ACC112 (cell line): ENCODE results near the gene PSD.

Experiments used
- H2AFZ ChIP-seq: fragments of 200-600 bp; sonication (generic); one replicate; pipeline ENCODE4 v1.6.0; 2017; ENCODE audit warnings: antibody characterized with exemption, low read length; ENCODE audit not compliant: unreplicated experiment
- H3K27ac ChIP-seq: fragments of 200-600 bp; sonication (generic); 2 replicates; pipeline ENCODE4 v1.5.1; 2014; ENCODE audit warnings: low read depth, mild to moderate bottlenecking, antibody characterized with exemption, low read length, moderate library complexity
- H3K27me3 ChIP-seq: fragments of 200-600 bp; sonication (generic); 2 replicates; pipeline ENCODE4 v1.6.1; 2014; ENCODE audit warnings: mild to moderate bottlenecking, antibody characterized with exemption, low read length, moderate library complexity, mixed read lengths; ENCODE audit not compliant: insufficient read depth
- H3K36me3 ChIP-seq: fragments of 200-600 bp; sonication (generic); 2 replicates; pipeline ENCODE4 v1.6.1; 2016; ENCODE audit warnings: mild to moderate bottlenecking, antibody characterized with exemption, low read length, moderate library complexity, mixed read lengths; ENCODE audit not compliant: insufficient read depth
- H3K4me1 ChIP-seq: fragments of 200-600 bp; sonication (generic); one replicate; pipeline ENCODE4 v1.6.1; 2016; ENCODE audit warnings: low read length, mixed read lengths; ENCODE audit not compliant: insufficient read depth, unreplicated experiment, control insufficient read depth
- H3K4me3 ChIP-seq: fragments of 200-600 bp; sonication (generic); 2 replicates; pipeline ENCODE4 v1.5.1; 2014; ENCODE audit warnings: mild to moderate bottlenecking, low read depth, low read length
- H3K79me2 ChIP-seq: fragments of 200-600 bp; sonication (generic); one replicate; pipeline ENCODE4 v1.6.0; 2016; ENCODE audit warnings: low read length; ENCODE audit not compliant: control insufficient read depth, unreplicated experiment, insufficient read depth

PSD gene

DNA sequence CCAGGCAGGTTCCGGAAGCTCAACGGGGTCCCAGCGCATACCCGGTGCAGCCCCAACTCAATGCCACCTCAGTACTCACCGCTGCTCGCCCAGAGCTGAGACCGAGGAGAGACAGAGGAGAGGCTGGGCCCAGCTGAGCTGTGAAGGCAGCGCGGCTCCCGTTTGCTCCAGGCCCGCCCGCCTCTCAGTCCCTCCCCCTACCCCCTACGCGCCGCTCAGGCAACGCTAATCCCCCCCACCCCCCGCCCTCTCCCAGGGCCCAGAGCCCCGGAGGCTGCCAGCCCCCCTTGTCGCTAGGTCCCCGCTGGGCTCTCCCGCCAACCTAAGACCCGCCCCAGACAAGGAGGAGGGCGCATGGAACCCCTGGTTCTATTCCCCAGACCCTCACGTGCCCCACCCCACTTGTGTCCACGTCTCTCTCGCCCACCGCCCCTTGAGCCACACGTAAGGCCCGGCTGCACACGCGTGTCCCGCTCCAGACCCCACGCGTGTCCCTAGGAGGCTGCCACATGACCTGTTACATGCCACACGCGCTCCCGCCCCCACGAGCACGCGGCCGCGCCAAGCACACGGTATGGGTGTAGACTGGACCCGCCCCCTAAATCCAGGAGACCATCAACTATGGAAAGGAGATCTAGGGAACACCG, at the start of gene PSD:
Gene PSD, minus strand, starts transcription at position 164 of the 647 bp plus-strand sequence. CDS start 1,747 bp downstream, outside the sequence.
- H3K4me3 ChIP-seq: peak within 1 kb of the TSS; percentile 81
- H3K36me3 ChIP-seq: no peaks in the 10 kb centered on the region
- H3K27ac ChIP-seq: no peak within 1 kb of the TSS
- peak within 1 kb of the TSS; percentile 48 for H2AFZ ChIP-seq
- H3K27me3 ChIP-seq: peaks cover 19% of the 10 kb centered on the region
- H3K4me1 ChIP-seq: peaks cover 14% of the 10 kb centered on the region
- H3K79me2 ChIP-seq: no peaks in the 10 kb centered on the region

DNA sequence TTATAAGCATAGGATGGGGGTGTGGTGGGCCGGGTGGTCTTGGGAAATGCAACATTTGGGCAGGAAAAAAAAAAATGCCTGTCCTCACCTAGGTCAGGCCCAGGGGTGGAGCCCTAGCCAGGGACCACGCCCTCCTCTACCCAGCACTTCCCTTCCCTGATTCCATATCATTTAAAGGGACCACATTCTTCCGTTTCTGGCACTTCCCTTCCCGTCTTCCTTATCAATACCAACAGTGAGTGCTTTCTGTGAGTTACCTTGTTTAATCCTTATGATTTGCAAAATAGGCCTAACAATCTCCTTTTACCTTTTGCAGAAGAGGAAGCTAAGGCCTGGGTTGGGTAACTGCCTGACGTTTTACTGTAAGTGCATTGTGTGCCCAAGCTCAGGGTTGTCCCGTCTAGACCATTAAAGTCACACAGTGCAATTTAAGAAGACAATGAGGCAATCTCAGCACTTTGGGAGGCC, 49.4 kb upstream of the PSD start:
- H3K79me2 ChIP-seq: no peaks in the 10 kb centered on the region
- H3K36me3 ChIP-seq: no peaks in the 10 kb centered on the region
- H3K27ac ChIP-seq: no peak overlapping the region
- no peak overlapping the region for H3K4me3 ChIP-seq
- peaks cover 13% of the 10 kb centered on the region for H3K4me1 ChIP-seq
- H2AFZ ChIP-seq: no peak overlapping the region
- H3K27me3 ChIP-seq: no peaks in the 10 kb centered on the region

DNA sequence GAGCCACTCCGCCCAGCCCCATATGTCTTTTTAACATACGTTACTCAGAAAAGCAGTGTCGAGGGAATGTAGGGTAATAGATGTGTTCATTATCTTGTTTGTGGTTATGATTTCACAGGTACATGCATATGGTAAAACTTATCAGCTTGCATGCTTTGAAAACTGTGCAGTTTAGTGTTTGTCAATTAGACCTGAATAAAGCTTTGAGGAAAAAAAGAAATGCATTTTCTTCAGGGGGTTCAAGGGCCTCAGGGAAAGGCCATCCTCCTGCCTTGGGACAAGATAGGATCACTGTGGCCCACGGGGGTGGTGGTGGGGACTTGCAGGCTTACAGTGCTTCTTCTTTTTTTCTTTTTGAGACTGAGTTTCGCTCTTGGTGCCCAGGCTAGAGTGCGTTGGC, 48.7 kb upstream of the PSD start:
- H3K27ac ChIP-seq: no peak overlapping the region
- no peak overlapping the region for H2AFZ ChIP-seq
- H3K27me3 ChIP-seq: no peaks in the 10 kb centered on the region
- no peaks in the 10 kb centered on the region for H3K79me2 ChIP-seq
- no peaks in the 10 kb centered on the region for H3K36me3 ChIP-seq
- H3K4me1 ChIP-seq: peaks cover 13% of the 10 kb centered on the region
- no peak overlapping the region for H3K4me3 ChIP-seq

DNA sequence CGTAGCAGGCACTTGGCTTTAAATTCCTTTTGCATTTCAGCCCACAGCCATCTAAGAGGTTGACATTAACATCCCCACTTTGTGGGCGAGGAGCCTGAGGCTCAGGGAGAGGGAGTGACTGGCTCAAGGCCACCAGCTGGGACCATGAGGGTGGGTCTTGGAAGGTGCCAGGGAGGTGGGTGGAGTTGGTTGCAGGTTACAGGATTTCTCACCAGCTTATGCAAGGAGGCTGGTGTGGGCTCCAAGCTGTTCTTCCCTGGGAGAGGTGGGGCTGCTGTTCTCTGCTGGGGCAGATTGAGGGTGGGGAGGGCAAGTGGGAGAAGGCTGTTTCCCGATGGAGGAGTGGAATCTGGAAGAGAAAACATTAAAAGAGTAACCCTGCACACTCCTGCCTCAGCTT, 46.9 kb upstream of the PSD start:
- Histone ChIP-seq H3K36me3 (no peaks in the 10 kb centered on the region), H3K4me1 (peaks cover 13% of the 10 kb centered on the region), H2AFZ (no peak overlapping the region), H3K79me2 (no peaks in the 10 kb centered on the region), H3K4me3 (no peak overlapping the region), H3K27ac (no peak overlapping the region), H3K27me3 (no peaks in the 10 kb centered on the region)

DNA sequence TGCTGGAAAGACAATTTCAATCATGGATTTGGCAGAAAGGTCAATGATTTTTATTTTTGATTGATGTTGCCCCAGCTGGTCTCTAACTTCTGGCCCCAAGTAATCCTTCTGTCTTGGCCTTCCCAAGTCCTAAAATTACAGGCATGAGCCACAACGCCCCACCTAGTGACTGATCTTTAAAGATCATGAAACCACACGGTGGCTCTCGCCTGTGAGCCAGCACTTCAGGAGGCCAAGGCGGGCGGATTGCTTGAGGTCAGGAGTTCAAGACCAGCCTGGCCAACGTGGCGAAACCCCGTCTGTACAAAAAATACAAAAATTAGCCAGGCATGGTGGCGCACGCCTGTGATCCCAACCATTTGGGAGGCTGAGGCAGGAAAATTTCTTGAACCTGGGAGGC, 45.4 kb upstream of the PSD start:
- no peaks in the 10 kb centered on the region for H3K79me2 ChIP-seq
- no peak overlapping the region for H3K27ac ChIP-seq
- peaks cover 11% of the 10 kb centered on the region for H3K4me1 ChIP-seq
- no peaks in the 10 kb centered on the region for H3K27me3 ChIP-seq
- no peak overlapping the region for H3K4me3 ChIP-seq
- H2AFZ ChIP-seq: no peak overlapping the region
- H3K36me3 ChIP-seq: no peaks in the 10 kb centered on the region

DNA sequence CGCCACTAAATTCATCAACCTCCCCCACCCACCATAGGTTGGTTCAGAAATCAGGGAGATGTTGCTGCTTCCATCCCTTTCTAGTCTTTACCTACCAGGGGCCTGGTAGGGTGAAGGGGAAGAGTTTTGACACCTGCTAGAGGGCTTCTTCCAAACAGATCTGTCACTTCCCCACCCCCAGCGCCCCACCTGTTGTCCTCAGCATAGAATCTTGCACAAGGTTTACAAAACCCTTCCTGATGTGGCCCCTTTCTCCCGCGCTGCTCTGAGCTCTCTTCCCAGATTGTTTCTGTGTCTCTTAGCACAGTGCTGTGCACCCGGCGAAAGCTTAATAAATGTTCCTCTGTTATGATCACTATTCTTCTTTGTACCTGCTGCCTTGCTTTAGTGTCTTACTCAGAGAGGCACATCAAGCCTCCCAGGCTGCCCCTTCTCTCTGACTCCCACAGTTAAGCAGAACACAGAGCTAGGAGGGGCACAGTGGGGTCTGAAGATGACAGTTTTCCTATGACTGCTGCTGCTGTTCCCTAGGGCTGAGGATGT, 44.0 kb upstream of the PSD start:
- H3K27ac ChIP-seq: no peak overlapping the region
- H3K27me3 ChIP-seq: no peaks in the 10 kb centered on the region
- H3K36me3 ChIP-seq: no peaks in the 10 kb centered on the region
- H3K79me2 ChIP-seq: no peaks in the 10 kb centered on the region
- H3K4me3 ChIP-seq: no peak overlapping the region
- H3K4me1 ChIP-seq: no peaks in the 10 kb centered on the region
- no peak overlapping the region for H2AFZ ChIP-seq

DNA sequence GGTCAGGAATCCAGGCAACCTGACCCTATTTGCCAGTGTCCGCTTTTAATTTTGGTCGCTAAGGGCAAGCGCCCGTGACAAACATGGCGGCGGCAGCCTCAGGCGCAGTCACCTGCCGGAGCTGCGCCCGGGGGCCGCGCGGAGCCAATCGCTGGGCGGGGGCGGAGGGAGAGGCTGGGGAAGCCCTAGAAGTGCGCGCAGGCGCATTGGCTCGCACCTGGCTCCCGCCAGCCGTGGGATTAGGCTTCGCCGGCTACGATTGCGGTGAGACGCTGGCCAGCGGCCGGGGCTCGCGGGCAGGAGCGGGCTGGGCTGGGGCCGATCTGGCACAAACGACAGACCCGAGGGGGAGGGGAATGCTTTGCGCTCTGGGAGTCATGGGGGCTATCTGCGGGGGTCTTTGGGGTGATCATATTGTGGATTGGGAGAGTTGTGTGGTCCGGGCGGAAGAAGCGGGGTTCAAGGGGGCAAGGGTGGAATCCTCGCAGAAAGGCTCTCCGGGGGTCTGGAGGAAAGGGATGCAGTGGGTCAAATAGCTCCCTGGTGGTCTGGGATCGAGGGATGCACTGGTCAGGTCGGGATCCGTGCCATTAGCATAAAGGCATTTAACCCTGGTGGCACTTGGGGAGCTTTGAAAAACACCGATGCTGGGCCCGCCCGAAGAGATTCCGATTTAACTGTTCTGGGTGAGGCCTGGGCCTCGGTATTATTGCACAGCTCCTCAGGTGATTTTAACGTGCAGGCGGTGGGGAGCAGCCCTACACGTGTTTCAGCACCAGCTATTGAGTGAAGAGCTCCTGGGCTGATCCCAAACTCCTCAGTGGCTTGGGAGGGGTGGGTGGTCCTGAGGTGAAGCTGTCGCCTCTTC, 42.8 kb upstream of the PSD start:
- no peaks in the 10 kb centered on the region for H3K79me2 ChIP-seq
- H3K36me3 ChIP-seq: no peaks in the 10 kb centered on the region
- H3K27ac ChIP-seq: no peak overlapping the region
- peak overlapping the region; percentile 70 for H3K4me3 ChIP-seq
- H2AFZ ChIP-seq: peak overlapping the region; percentile 72
- no peaks in the 10 kb centered on the region for H3K27me3 ChIP-seq
- H3K4me1 ChIP-seq: peaks cover under 1% of the 10 kb centered on the region

DNA sequence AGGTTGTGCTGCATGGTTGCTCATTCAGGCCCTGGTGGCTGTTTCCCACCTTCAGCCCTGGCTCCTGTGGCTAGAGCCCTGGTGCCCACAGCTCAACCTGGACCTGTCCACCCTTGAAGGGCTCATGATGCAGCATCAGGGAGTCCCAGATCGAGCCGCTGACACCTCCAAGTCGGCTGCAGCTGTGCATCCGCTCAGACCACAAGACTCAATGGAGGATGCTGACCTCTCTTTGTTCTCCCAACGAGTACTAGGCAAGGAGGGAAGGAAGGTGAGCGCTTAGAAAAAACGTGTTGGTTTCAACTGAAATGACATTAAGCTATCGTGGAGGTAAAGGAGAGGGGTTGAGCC, 42.2 kb upstream of the PSD start:
- no peaks in the 10 kb centered on the region for H3K36me3 ChIP-seq
- peaks cover 7% of the 10 kb centered on the region for H3K4me1 ChIP-seq
- H3K27me3 ChIP-seq: no peaks in the 10 kb centered on the region
- H2AFZ ChIP-seq: peak overlapping the region; percentile 63
- H3K79me2 ChIP-seq: no peaks in the 10 kb centered on the region
- H3K27ac ChIP-seq: no peak overlapping the region
- H3K4me3 ChIP-seq: peak overlapping the region; percentile 70

DNA sequence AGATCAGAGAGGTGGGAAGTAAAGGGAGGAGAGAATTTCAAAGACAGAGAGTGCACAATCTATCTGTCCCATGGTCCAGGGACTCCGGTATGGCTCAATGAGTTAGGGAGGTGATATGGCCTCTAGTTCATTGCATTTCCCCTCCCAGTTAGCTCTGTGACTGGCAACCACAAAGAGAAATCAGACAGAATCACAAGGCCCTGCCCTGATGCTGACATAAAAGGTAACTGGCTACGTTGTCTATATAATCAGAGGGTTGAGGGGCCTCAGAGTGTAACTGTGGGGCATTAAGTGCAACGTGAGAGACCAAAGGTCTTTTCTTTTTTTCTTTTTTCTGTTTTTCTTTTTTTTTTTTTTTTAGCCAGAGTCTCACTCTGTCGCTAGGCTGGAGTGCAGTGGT, 40.1 kb upstream of the PSD start:
- no peaks in the 10 kb centered on the region for H3K27me3 ChIP-seq
- H3K27ac ChIP-seq: no peak overlapping the region
- no peak overlapping the region for H2AFZ ChIP-seq
- H3K79me2 ChIP-seq: no peaks in the 10 kb centered on the region
- H3K4me3 ChIP-seq: no peak overlapping the region
- H3K4me1 ChIP-seq: peaks cover 24% of the 10 kb centered on the region
- H3K36me3 ChIP-seq: no peaks in the 10 kb centered on the region

DNA sequence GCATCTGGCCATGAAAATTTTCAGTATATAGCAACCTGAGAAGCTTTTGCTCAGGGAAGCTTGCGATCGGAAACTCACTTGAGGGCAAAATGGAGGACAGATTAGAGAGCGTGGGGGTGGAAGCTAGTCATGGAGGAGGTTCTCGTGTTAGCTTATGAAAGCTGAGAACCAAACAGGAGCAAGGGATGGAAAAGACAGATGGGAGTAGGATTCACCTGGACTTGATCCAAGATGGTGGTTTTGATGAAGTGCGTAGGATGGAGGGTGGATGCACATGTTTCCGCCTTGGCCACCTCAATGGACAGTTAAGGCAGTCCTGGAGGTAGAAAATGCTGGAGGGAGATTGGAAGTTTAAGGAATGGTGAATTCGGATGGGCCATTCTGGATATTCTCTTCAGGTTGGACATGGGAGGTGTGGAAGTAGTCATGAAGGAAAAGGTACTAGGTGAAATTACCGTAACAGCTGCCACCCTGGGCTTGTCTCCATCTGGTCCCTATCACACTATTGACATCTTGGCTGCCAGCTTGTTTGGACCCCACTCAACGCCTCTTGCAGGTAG, 39.1 kb upstream of the PSD start:
- H2AFZ ChIP-seq: no peak overlapping the region

More for the DNA sequence above, 39.1 kb upstream of the PSD start:
- peaks cover 34% of the 10 kb centered on the region for H3K4me1 ChIP-seq
- no peaks in the 10 kb centered on the region for H3K79me2 ChIP-seq
- H3K27me3 ChIP-seq: no peaks in the 10 kb centered on the region
- no peak overlapping the region for H3K27ac ChIP-seq
- no peaks in the 10 kb centered on the region for H3K36me3 ChIP-seq
- H3K4me3 ChIP-seq: no peak overlapping the region
